Measurements from ENCODE around the gene HSPA12A.

The HSPA12A gene, protein sequence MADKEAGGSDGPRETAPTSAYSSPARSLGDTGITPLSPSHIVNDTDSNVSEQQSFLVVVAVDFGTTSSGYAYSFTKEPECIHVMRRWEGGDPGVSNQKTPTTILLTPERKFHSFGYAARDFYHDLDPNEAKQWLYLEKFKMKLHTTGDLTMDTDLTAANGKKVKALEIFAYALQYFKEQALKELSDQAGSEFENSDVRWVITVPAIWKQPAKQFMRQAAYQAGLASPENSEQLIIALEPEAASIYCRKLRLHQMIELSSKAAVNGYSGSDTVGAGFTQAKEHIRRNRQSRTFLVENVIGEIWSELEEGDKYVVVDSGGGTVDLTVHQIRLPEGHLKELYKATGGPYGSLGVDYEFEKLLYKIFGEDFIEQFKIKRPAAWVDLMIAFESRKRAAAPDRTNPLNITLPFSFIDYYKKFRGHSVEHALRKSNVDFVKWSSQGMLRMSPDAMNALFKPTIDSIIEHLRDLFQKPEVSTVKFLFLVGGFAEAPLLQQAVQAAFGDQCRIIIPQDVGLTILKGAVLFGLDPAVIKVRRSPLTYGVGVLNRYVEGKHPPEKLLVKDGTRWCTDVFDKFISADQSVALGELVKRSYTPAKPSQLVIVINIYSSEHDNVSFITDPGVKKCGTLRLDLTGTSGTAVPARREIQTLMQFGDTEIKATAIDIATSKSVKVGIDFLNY

DNA sequence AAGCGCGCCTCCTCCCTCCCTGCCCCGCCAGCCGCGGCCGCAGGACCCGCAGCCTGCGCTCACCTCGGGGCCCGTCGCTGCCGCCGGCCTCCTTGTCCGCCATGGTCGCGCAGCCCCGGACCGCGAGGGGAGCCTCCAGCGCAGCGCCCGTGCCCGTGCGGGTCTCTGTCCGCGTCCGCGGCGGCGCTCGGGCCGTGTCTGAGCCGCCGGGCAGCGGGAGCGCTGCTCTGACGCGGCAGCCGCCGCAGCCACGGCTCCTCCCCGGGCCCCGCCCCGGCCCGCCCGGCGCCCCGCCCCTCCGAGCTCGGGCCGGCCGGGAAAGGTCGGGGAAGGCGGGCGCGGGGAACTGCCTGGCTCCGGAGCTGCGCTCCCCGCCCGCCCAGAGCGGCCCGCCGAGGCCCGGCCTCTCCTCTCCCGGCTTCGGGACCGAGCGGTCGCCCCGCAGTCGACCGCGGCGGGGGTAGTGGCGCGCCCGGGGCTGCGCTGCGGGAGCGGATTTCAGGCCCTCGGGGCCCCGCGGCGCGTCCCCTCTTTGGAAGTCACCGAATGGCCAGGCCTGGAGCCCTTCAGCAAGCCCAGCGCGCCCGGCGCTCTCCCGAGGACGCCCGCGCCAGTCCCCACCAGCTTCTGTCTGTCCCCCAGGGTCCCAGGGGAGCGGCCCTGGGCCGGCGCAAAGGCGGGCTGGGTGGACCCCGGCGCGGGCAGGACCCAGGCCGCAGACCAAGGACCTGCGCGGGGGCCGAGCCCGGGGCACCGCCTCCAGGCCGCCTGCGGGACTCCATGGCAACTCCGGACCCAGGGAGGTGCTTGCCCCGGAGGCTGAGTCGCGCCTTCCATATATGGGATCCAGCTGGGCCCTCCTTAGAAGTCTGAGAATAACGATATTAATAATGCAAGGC, at the start of gene HSPA12A:
HSPA12A (minus strand) TSS at position 200 of the 899 bp plus-strand sequence; CDS start at position 103, 97 bp downstream.
- peak; percentile 47 for DNase-seq

DNA sequence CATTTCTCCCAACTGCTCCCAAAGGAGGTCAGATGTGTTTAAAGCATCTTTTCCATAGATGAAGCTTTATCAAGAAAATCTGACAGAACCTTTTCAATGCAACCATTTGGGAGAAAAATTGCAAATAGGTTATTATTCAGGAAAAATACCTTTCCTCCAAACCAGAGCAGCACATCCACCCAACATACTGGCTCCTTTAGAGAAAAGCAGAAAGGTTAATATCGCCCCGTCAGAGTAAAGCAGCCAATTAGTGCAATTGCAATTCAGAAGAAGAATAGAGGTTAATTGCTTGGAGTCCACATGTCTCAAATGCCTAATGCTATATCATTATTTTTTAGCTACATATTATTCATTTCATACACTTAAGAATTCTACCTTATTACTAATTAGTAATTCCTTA, 48.9 kb upstream of the HSPA12A start:
- no peak for DNase-seq

DNA sequence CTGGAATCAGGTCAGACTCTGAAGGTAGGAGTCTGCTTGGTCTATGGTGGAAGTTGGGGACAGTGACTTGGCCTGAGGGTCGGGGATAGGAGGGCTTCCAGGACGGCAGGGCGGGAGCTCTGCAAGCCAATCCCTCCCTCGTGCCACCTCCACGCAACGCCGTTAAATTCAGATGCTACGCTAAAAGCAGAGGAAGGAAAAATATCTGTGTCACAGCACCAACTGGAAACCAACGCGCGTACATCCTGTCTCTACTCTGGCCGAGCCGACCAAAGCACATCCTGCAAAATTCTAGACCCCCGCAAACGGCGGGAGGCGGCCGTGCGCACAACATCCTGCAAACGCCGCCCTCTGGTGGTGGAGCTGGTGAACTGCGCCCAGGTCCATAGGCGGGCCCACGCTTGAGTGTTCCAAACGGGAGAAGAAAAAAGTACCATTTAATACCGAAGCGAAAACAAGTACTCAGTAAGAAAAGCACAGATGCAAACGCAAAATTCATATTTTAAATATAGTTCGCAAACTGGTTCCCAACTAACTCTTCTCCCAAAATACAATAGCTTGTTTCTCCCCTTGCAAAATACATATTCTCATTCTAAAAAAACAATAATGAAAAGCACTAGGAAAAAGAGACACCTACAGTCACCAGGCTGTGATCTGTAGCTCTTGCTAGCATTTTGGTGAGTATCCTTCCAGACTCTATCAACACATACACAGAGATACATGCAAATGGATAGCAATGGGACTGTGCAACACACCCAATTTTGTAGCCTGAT, 45.7 kb upstream of the HSPA12A start:
- DNase-seq: peak; percentile 62

DNA sequence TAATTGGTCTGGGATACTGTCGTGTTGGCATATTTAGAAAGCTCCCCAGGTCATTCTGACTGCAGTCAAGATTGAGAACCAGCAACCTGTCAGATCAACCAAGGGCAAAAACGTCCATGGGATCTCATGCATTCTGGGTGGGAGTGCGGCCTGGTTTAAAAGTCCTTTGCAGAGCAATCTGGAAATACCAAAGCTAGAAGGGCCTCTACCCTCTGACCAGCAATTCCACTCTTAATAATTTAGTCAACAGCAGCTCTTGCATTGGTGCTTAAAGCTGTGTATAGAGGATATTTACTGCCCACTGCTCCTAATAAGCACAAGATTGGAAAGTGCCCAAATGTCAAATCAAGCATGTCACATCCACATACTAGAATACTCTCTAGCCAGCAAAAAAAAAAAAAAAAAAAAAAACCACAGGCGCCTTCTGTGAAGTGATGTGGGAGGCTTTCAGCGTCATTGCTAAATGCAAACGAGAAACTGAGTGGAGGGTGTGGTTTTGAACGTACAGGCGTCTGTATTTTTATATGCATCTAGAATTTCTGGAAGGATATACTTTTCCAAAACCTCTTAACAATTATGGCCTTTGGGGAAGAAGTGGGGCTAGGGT, 44.8 kb upstream of the HSPA12A start:
- DNase-seq: no peak

DNA sequence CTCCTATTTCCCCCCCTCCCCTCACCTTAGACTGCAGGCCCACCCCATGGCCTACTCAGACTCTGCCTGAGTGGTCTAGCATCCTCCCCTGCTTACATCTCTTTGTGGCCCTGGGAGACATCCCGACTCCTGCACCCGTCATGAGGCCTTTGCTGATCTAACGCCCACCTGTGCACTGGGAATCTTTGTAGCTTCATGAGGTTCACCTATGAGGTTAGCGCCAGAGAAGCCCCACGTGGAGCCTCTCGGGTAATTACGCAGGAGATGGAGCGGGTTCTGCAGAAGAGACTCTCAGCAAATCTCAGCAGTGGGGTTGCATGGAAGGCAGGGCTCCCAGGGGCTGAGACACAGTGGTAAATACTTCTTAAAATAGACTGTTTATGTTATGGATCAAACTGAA, 43.5 kb upstream of the HSPA12A start:
- DNase-seq: no peak

DNA sequence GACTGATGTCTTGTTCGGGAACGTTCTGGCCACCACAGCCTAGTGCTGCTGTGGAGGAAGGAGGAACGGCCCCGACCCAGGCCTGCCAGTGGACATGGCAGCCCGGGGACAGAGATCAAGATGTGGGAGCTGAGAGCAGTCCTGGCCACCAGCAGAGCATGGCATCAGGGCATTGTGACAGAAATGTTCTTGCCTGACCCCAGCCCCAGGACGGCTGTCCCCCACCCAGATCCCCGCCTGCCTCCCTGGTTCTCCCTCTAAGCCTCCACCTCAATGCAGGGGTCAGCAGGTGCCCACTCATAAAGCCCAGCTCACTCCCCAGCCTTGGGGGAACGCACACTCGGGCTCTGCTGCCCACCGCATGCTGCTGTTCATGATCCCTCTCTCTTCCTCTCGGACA, 42.9 kb upstream of the HSPA12A start:
- DNase-seq: no peak

DNA sequence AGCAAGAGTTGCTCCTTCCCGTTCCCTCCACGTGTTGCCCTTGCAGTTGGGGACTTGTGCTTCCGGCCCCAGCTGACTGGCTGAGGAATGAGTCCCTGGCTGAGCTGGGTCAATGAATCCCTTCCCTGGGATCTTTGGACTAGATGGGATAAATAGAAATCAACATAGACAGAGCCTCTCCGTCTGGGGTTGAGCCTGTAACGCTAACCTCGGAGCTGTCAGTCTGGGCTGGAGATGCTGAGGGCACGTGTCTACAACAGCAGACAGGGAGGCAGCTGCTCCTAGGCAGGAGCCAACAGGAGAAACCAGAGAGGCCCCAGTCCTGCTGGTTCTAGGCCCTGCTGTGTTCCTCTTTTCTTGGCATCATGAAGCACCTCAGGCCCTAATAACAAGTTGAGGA, 42.3 kb upstream of the HSPA12A start:
- no peak for DNase-seq

DNA sequence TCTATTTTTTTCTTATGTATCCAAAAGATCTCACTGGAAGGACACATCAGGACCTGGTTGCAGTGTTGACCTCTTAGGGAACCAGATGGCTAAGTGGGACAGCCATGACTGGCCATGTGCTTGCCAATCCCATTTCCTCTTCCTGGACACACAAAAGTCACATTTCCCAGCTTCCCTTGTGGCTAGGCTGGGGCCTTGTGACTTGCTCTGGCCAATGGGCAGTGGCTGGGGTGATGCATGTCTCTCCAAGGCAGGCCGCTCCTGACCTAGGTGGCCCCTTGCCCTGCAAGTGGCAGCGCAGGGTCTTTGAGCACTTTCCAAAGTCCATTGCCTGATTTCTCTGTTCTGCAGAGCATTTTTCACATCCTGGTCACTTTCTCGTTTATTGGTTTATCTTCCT, 41.7 kb upstream of the HSPA12A start:
- DNase-seq: no peak

DNA sequence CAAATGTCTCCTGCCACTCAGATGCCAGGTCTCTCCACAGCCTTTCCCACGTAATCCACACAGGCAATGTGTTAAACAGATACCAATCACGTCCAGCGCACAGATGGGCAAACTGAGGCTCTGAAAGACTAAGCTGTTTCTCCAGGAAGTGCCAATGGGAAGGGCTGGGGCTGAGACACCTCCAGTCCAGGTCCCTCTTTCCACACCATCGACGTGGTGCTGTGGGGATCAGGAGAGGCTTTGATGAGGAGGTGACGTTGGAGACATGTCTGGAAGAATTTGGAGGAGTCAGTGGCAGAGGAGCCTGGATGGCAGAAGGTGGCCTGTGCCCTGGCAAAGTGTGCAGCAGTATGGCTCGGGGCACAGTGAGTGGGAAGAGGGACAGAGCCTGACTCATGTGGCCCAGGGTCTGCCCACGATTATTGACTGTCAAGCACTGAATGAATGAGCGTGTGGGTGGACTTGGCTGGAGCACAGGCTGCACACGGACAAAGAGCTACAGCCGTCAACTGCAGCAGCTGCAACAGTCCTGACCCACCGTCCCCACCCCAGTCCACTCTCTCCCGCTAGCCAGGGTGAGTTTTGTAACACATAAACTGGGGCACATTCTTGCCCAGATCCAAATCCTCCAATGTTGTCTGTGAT, 40.8 kb upstream of the HSPA12A start:
- DNase-seq: no peak

DNA sequence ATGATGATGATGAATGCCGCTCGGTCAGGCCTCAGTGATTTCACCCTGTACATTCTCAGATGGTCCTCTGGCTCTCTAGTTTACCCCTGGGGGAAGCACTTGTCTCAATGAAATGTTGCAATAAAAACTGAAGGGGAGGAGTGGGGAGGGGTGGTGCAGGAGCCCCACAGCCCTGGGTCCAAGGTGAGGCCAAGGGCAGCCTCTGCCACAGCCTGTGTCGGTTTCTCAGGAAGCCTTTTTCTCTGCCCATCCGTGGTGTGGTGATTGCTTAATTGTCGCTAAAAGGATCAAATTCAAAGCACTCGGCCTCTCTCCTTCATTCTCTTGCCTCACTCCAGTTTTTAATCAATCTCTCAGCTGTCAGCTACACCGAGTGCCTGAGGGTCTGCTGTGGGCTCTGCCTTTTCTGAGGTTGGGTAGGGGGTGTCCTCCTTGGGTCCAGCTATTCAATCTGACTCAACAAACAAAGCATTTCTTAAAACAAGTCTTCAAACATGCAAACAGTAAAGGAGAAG, 39.1 kb upstream of the HSPA12A start:
- no peak for DNase-seq

DNA sequence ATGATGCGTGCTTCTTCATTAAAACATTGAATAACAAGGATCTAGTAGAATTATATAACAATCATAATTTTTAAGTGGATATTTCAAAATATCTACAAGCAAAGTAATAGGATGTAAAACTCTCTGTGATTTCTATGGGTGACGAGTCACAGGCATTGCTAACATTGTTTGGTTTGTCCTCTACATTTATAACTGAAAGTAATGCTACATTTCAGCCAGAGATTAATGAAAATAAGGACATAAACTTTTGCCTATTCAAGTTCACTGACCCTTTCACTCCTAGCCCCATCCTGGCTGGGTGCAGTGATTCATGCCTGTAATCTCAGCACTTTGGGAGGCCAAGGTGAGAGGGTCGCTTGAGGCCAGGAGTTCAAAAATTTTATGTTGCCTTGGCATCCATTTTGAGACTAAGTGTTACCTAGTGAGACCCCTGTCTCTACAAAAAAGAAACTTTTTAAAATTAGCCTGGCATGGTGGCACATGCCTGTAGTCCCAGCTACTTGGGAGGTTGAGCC, 38.4 kb upstream of the HSPA12A start:
- DNase-seq: no peak

DNA sequence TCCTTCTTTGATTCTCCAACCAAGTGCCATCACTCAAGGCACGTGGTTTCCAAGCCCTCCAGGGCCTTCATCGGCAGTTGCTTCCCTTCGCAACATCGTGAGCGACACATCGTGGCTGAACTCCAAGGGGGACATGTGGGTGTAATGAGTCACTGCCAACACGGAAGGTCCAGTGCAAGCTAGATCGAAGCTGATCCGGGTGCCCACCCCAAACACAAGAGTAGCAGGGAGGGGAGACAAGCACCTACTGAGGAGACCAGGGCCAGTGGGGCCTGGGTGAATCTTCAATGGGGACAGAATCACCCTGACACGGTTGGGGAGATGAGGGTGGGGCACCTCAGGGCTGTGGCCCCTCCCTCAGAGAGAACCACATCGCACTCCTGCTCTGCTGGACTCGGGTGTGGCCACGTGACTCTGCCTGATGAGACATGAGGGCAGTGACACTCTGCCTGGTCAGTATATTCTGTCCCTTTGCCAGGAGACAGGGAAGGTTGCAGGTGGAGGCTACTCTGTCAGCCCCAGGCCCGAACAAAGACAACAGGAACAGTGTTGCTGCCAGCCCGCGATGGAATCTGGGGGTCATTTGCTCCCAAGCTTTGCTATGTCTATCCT, 36.8 kb upstream of the HSPA12A start:
- no peak for DNase-seq

DNA sequence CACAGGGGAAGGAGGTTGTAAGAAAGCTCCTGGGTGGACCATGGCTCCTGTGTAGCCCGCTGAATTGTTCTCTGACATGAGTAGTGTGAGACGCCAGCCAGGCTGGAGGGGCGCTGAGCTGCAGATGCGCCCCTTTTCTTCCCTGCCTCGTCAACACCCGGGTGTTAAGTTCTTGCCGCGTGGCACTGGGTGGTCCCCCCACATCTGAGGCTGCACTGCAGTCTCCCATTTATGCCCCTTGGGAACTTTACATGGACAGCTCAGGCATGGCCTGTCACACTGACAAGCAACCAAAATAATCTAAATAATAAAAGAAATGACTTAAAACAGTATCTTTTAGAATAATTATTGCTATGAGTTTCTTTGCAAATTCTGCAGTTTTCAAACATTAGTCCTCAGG, 34.6 kb upstream of the HSPA12A start:
- DNase-seq: no peak

DNA sequence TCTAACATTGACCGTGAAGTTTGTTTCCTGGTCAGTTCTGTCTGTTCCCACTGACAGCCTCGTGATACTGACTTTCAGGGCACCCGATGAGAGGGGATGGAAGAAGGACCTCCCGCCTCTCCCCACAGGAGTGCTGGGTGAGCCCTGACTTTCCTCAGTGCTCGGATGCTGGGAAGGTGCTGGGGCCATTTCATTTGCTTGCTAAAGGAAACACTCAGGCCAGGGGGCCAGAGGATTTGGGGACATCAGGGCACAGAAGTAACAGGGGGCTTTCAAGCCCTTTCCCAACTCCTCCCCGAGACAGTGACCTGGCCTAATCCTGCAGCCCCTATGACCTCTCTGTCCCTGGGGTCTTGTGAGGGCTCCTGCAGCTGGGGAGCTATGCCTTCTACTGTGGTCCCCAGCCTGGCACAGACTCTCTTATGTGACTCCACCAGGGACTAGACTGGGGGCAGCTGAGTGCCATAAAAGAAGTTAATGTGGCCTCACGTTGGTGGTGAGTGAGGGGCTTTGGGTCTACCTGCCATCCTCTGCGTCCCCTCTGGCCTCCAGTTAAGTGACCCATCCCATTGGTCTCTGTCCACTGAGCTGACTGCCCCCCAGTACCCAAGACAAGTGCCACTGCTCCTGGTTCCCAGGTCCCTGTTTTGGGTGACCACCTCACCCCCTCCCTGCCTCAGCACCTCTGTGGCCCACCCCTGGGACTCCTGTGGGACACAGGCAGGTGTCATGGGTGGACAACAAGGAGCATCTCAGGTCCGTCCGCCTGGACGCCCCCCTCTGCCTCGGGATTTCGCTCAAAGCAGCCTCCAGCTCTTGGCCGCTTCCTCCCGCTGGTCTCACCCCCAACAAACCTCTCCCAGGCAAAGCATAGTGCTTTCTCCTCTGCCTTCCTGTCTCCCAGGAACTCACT, 33.4 kb upstream of the HSPA12A start:
- no peak for DNase-seq

DNA sequence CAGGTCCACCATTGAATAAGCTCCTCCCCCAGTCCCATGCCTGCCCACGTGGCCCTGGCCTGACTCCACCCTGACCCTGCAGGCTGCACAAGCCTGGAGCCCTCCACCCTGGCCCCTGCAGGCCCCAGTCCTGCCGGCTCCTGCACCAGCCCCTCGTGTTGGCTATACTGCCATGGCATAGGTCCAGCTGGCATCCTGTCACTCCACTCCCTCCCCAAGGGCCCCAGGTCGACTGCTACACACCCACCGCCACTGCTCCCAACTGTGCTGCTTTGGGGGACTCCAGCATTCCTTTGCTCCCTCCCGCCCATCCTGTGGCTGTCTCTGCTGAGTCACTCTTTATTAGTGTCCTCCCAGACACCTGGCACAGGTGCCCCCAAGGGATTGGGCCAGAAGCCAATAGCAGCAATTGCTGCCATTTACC, 32.4 kb upstream of the HSPA12A start:
- no peak for DNase-seq

DNA sequence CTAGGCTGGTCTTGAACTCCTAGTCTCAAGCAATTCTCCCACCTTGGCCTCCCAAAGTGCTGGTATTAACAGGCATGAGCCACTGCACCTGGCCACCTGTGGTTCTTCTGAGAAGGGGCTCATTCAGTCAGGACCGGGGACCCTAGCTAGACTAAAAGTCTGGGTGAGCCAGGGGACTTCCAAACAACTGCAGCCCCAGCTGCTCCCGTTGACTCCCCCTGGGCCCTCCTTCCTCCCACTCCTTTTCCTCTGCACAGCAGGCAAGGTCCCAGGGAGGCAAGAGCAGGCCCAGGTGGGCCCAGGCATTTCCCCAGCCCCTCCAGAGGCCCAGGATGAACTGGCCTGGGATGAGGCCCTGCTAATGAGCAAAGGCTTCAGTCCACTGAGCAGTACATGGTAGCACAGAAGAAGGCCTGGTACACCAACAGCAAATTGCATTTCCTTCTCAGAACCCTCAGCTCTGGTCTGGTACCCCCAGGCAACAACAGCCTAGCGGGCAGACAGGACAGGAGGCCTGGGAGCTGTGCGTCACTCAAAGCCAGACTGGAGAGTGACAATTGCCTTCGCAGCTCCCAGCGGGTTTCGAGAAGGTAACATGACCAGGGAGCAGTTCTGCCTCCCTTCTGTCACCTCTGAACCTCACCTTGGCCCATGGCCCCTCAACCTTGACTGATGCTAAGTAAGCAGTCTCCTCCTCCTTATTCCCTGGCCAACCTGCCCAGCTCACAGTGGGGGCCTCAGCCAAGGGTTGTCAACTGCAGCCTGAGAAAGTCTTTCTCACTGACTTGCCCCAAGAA, 30.7 kb upstream of the HSPA12A start:
- no peak for DNase-seq

DNA sequence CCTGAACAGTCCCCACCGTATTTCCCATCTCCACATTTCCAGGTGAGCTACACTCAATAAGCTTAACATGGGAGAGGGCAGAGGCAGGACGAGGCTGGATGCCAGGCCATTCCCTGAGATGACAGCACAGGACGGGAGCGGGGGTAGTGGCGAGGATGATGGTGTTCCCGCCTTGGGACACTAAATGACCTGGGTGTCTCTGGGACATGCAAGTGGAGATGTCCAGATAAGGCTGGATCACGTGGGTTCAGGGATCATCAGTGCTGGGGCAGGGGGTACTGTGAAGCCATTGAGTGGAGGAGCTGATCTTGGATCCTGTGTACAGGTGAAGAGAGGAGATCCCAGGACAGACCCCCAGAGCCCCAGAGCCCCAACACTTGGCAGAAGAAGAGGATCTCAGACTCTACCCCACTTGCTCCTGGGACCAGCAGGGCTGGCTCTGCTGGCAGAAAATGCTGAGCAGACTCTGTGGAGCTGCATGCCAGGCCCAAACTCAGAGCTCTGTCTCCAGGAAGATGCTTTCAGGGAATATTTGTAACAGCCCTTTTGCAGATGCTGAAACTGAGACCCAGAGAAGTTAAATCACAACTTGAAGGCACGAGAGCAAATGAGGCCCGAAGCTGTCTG, 29.7 kb upstream of the HSPA12A start:
- no peak for DNase-seq

Data from activated T-cell treated with anti-CD3 and anti-CD28 coated beads for 4 hours (primary cell).